ENCODE data around the gene RFT1.
A peak's percentile ranks its signal among the peaks of the same experiment; 100 is the strongest.
"Not testable (repeated sequence)": the region's sequence is repeated elsewhere in the genome, so short reads cannot be mapped to it uniquely, and the experiment has no call there.

Gene RFT1

DNA sequence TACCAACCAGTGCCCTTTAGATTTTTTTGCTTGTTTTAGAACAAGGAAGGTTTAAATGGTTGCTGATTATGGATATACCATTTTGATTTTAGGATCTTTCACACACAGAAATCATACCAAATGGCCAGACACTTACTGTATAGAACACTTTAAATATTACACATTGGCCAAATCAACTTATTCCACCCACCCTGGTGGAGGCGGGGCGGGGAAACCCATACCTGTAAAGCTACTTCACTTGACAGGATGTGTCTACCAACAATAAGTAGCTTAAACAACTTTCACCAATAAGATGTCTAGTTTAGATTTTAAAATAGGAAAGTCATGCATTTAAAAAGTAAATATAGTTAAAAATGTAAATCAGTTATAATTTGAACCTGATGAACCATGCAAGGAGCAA, 67.3 kb downstream of the RFT1 start:
- H3K4me1 ChIP-seq (ENCODE audit: insufficient read depth, poor library complexity, severe bottlenecking): no peaks in the 10 kb centered on the region
- TF ChIP-seq CTCF (IDR thresholded peaks at IDR 0.05; ENCODE audit: poor library complexity, severe bottlenecking): no peak
- ATAC-seq (ENCODE audit: low read depth): no peak
- H3K9me3 ChIP-seq (ENCODE audit: severe bottlenecking): no peaks in the 10 kb centered on the region
- DNase-seq (ENCODE audit: low spot score): no peak
- H3K27me3 ChIP-seq (ENCODE audit: insufficient read depth, poor library complexity, severe bottlenecking): no peaks in the 10 kb centered on the region
- no peaks in the 10 kb centered on the region for H3K36me3 ChIP-seq (ENCODE audit: low read depth)
- no peak overlapping the region for H3K4me3 ChIP-seq (ENCODE audit: severe bottlenecking)
- no peak overlapping the region for H3K27ac ChIP-seq (ENCODE audit: poor library complexity, severe bottlenecking)

- peak; percentile 27 for TF ChIP-seq CTCF (IDR thresholded peaks at IDR 0.05; ENCODE audit: poor library complexity, severe bottlenecking)
- H3K4me1 ChIP-seq (ENCODE audit: insufficient read depth, poor library complexity, severe bottlenecking): no peaks in the 10 kb centered on the region
- no peaks in the 10 kb centered on the region for H3K36me3 ChIP-seq (ENCODE audit: low read depth)
- DNase-seq (ENCODE audit: low spot score) (no peak), ATAC-seq (ENCODE audit: low read depth) (peak; percentile 89)
- no peak overlapping the region for H3K27ac ChIP-seq (ENCODE audit: poor library complexity, severe bottlenecking)
- H3K27me3 ChIP-seq (ENCODE audit: insufficient read depth, poor library complexity, severe bottlenecking): no peaks in the 10 kb centered on the region
- no peak overlapping the region for H3K4me3 ChIP-seq (ENCODE audit: severe bottlenecking)
- H3K9me3 ChIP-seq (ENCODE audit: severe bottlenecking): no peaks in the 10 kb centered on the region
Observed at GRCh38 chr3:53056442-53056841, 73.8 kb downstream of the RFT1 start.

DNA sequence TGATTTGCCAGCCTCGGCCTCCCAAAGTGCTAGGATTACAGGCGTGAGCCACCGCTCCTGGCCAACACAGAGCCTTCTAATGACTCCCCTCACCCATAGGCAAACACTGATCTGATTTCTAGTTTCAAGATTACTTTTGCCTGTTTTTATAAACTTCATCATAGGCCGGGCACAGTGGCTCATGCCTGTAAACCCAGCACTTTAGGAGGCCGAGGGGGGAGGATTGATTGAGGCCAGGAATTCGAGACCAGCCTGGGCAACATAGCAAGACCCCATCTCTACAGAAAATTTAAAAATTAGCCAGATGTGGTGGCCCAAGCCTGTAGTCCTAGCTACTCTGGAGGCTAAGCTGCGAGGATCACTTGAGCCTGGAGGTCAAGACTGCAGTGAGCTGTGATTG, 76.0 kb downstream of the RFT1 start:
- DNase-seq (ENCODE audit: low spot score); H3K27ac ChIP-seq (ENCODE audit: poor library complexity, severe bottlenecking); H3K27me3 ChIP-seq (ENCODE audit: insufficient read depth, poor library complexity, severe bottlenecking); H3K4me1 ChIP-seq (ENCODE audit: insufficient read depth, poor library complexity, severe bottlenecking); H3K36me3 ChIP-seq (ENCODE audit: low read depth); ATAC-seq (ENCODE audit: low read depth); H3K4me3 ChIP-seq (ENCODE audit: severe bottlenecking); H3K9me3 ChIP-seq (ENCODE audit: severe bottlenecking): not testable (repeated sequence)

GRCh38 chr3:53051929-53052328, 78.3 kb downstream of the RFT1 start:
- no peak for TF ChIP-seq CTCF (IDR thresholded peaks at IDR 0.05; ENCODE audit: poor library complexity, severe bottlenecking)
- no peaks in the 10 kb centered on the region for H3K27me3 ChIP-seq (ENCODE audit: insufficient read depth, poor library complexity, severe bottlenecking)
- no peaks in the 10 kb centered on the region for H3K9me3 ChIP-seq (ENCODE audit: severe bottlenecking)
- ATAC-seq (ENCODE audit: low read depth) (0 out of 3 replicates have a peak, but pooled peaks have one; percentile 12), DNase-seq (ENCODE audit: low spot score) (no peak)
- no peaks in the 10 kb centered on the region for H3K36me3 ChIP-seq (ENCODE audit: low read depth)
- H3K27ac ChIP-seq (ENCODE audit: poor library complexity, severe bottlenecking): no peak overlapping the region
- no peaks in the 10 kb centered on the region for H3K4me1 ChIP-seq (ENCODE audit: insufficient read depth, poor library complexity, severe bottlenecking)
- no peak overlapping the region for H3K4me3 ChIP-seq (ENCODE audit: severe bottlenecking)

DNA sequence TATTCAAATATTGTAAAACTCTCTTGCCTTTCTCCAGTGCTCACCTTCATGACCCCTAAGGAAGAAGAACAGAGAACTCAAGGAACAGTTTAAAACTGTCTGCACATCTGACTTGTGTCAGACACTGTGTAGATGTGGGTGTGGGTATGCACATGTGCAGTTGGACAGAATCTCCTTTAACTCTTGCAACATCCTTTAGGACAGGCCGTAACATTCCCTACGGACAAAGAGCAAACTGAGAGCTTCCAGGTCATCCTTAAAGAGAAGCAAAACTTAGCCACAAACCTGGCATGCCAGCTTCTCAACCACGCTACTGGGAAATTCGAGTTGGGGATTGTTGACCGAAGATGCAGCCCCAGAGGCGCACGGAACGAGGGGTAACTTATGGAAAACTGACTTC, 80.2 kb downstream of the RFT1 start:
- ATAC-seq (ENCODE audit: low read depth): no peak
- Histone ChIP-seq H3K36me3 (ENCODE audit: low read depth) (no peaks in the 10 kb centered on the region), H3K27ac (ENCODE audit: poor library complexity, severe bottlenecking) (no peak overlapping the region), H3K4me1 (ENCODE audit: insufficient read depth, poor library complexity, severe bottlenecking) (no peaks in the 10 kb centered on the region), H3K9me3 (ENCODE audit: severe bottlenecking) (no peaks in the 10 kb centered on the region), H3K4me3 (ENCODE audit: severe bottlenecking) (no peak overlapping the region), H3K27me3 (ENCODE audit: insufficient read depth, poor library complexity, severe bottlenecking) (no peaks in the 10 kb centered on the region)
- no peak for DNase-seq (ENCODE audit: low spot score)
- no peak for TF ChIP-seq CTCF (IDR thresholded peaks at IDR 0.05; ENCODE audit: poor library complexity, severe bottlenecking)

Data from RWPE2 (cell line).